A673 (cell line): ENCODE data around the gene SMPDL3B. TPM values are rescaled to one million over a fixed set of nuclear protein-coding genes. Genes with fewer than 3 reads are reported as not detected.

Experiments
- Bru-seq: library from RNA; stranded (reverse); fragments of 400-500 nt; gene quantifications from one replicate; lab custom pipeline; 2021; lab: Mats Ljungman, UMichigan
- BruChase-seq, 2 experiments: library from RNA; stranded (reverse); fragments of 400-500 nt; gene quantifications; one replicate each; lab custom pipeline; 2021; lab: Mats Ljungman, UMichigan
- BruUV-seq: library from RNA; stranded (reverse); fragments of 400-500 nt; replicated peaks from 2 replicates; lab custom pipeline; 2021; lab: Mats Ljungman, UMichigan
- CTCF ChIA-PET: fragments of 300-600 bp; sonication (Branson Sonifier 250); formaldehyde crosslinking; loops from one replicate; lab custom pipeline; 2022; ENCODE audit warnings: antibody characterized with exemption; lab: Charles Lee
- POLR2A ChIA-PET: fragments of 300-600 bp; sonication (Branson Sonifier 250); formaldehyde crosslinking; loops from one replicate; lab custom pipeline; 2022; ENCODE audit warnings: antibody characterized with exemption; ENCODE audit not compliant: low non-redundant PET; lab: Charles Lee
- DNase-seq: peaks from one replicate; pipeline ENCODE4 v3.0.0-alpha.2; 2015; ENCODE audit warnings: low spot score
- H3K27ac ChIP-seq: fragments of 200-600 bp; sonication (generic); 2 replicates; pipeline ENCODE4 v1.5.1; 2016; ENCODE audit warnings: mixed run types, low read depth, mild to moderate bottlenecking, mixed read lengths, antibody characterized with exemption, low read length; ENCODE audit not compliant: poor library complexity, severe bottlenecking
- H3K27me3 ChIP-seq: fragments of 200-600 bp; sonication (generic); replicated peaks from 2 replicates; pipeline ENCODE4 v1.6.1; 2017; ENCODE audit warnings: mixed run types, low read depth, mild to moderate bottlenecking, mixed read lengths, antibody characterized with exemption, low read length; ENCODE audit not compliant: insufficient read depth, poor library complexity
- H3K36me3 ChIP-seq: fragments of 200-600 bp; sonication (generic); 2 replicates; pipeline ENCODE4 v1.6.1; 2016; ENCODE audit warnings: mixed run types, mild to moderate bottlenecking, mixed read lengths, antibody characterized with exemption, low read length; ENCODE audit not compliant: insufficient read depth, poor library complexity, severe bottlenecking
- H3K4me1 ChIP-seq: fragments of 200-600 bp; sonication (generic); 2 replicates; pipeline ENCODE4 v1.6.1; 2017; ENCODE audit warnings: mixed run types, mild to moderate bottlenecking, mixed read lengths, antibody characterized with exemption, low read length; ENCODE audit not compliant: insufficient read depth, poor library complexity, severe bottlenecking
- H3K4me3 ChIP-seq: fragments of 200-600 bp; sonication (generic); 2 replicates; pipeline ENCODE4 v1.5.1; 2016; ENCODE audit warnings: low read depth, mixed run types, mild to moderate bottlenecking, mixed read lengths, low read length; ENCODE audit not compliant: poor library complexity, severe bottlenecking
- H3K9me3 ChIP-seq: fragments of 200-600 bp; sonication (generic); 2 replicates; pipeline ENCODE4 v1.6.1; 2016; ENCODE audit warnings: mixed run types, low read depth, mild to moderate bottlenecking, mixed read lengths, antibody characterized with exemption, low read length; ENCODE audit not compliant: poor library complexity, severe bottlenecking
- EZH2 ChIP-seq: fragments of 200-600 bp; sonication (generic); IDR thresholded peaks from 2 replicates; pipeline ENCODE4 v1.6.1; 2017; ENCODE audit warnings: borderline replicate concordance, low read depth, mild to moderate bottlenecking, mixed read lengths, antibody characterized with exemption, low read length; ENCODE audit not compliant: poor library complexity, severe bottlenecking
- intact Hi-C: fragments of 100-400 bp; cut with micrococcal nuclease; formaldehyde crosslinking; loops from one replicate; pipeline ENCODE4 v1.10.0; 2022; ENCODE audit not compliant: unreplicated experiment
- long read RNA-seq: library from polyadenylated mRNA; stranded (forward); transcript quantifications from one replicate; pipeline ENCODE4 v2.0.0, GENCODE V29; 2022
- total RNA-seq: library from RNA; stranded (reverse); gene quantifications from 2 replicates; pipeline ENCODE4 v1.2.3, GENCODE V29; 2021
- TF ChIP-seq, protein P1 (sequence below): fragments of 300-800, 200-600 bp; sonication (generic); conservative IDR thresholded peaks from 2 replicates; pipeline ENCODE4 v1.5.1; 2017; ENCODE audit warnings: low read depth, mild to moderate bottlenecking, antibody characterized with exemption, low read length, moderate library complexity, mixed read lengths

Gene SMPDL3B, protein sequence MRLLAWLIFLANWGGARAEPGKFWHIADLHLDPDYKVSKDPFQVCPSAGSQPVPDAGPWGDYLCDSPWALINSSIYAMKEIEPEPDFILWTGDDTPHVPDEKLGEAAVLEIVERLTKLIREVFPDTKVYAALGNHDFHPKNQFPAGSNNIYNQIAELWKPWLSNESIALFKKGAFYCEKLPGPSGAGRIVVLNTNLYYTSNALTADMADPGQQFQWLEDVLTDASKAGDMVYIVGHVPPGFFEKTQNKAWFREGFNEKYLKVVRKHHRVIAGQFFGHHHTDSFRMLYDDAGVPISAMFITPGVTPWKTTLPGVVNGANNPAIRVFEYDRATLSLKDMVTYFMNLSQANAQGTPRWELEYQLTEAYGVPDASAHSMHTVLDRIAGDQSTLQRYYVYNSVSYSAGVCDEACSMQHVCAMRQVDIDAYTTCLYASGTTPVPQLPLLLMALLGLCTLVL
- total RNA-seq: 0.61 and 0.62 TPM in 2 replicates
- Bru-seq, nascent RNA: percentile 21 among the genes with signal in this experiment
- BruChase-seq, experiment 1, labeled RNA remaining after a 2-hour chase: percentile 17 among the genes with signal in this experiment
- BruChase-seq, experiment 2, labeled RNA remaining after a 6-hour chase: percentile 16 among the genes with signal in this experiment
- long read RNA-seq, partial matches to known transcripts: 0 of 2 reads
- long read RNA-seq, other reads (novel, unspliced or antisense): 1 of 2 reads

GRCh38 chr1:27934818-27935549, at the start of gene SMPDL3B:
Gene SMPDL3B, plus strand, starts transcription at chr1:27935000. Its CDS starts 184 bp downstream, at chr1:27935184.
- H3K9me3 ChIP-seq: no peaks in the 10 kb centered on the region
- H3K27ac ChIP-seq: no peak within 1 kb of the TSS
- H3K36me3 ChIP-seq: no peaks in the 10 kb centered on the region
- peak within 1 kb of the TSS; percentile 30 for H3K4me3 ChIP-seq
- ChIA-PET CTCF (no interaction called here), POLR2A (interaction anchor here (0.6 kb wide), 1 partner anchor 89 kb away, joined by 3 read pairs; no protein-coding TSS in a partner anchor)
- TF ChIP-seq EZH2: no peak
- TF ChIP-seq, protein P1, sequence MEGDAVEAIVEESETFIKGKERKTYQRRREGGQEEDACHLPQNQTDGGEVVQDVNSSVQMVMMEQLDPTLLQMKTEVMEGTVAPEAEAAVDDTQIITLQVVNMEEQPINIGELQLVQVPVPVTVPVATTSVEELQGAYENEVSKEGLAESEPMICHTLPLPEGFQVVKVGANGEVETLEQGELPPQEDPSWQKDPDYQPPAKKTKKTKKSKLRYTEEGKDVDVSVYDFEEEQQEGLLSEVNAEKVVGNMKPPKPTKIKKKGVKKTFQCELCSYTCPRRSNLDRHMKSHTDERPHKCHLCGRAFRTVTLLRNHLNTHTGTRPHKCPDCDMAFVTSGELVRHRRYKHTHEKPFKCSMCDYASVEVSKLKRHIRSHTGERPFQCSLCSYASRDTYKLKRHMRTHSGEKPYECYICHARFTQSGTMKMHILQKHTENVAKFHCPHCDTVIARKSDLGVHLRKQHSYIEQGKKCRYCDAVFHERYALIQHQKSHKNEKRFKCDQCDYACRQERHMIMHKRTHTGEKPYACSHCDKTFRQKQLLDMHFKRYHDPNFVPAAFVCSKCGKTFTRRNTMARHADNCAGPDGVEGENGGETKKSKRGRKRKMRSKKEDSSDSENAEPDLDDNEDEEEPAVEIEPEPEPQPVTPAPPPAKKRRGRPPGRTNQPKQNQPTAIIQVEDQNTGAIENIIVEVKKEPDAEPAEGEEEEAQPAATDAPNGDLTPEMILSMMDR: no peak
- no peak for DNase-seq
- H3K27me3 ChIP-seq: no peaks in the 10 kb centered on the region
- BruUV-seq: no TSS peak
- H3K4me1 ChIP-seq: peaks cover 4% of the 10 kb centered on the region
- intact Hi-C loops: no loop called here

GRCh38 chr1:27885114-27885528, 49.7 kb upstream of the SMPDL3B start:
- H3K4me1 ChIP-seq: no peaks in the 10 kb centered on the region
- intact Hi-C loops: no loop called here
- no peaks in the 10 kb centered on the region for H3K27me3 ChIP-seq
- no TSS peak for BruUV-seq
- no peak overlapping the region for H3K4me3 ChIP-seq
- H3K36me3 ChIP-seq: peaks cover 5% of the 10 kb centered on the region
- no peak for DNase-seq
- H3K9me3 ChIP-seq: no peaks in the 10 kb centered on the region
- H3K27ac ChIP-seq: no peak overlapping the region
- TF ChIP-seq EZH2: no peak
- TF ChIP-seq, protein P1: no peak
- POLR2A ChIA-PET: no interaction called here
- CTCF ChIA-PET: no interaction called here

DNA sequence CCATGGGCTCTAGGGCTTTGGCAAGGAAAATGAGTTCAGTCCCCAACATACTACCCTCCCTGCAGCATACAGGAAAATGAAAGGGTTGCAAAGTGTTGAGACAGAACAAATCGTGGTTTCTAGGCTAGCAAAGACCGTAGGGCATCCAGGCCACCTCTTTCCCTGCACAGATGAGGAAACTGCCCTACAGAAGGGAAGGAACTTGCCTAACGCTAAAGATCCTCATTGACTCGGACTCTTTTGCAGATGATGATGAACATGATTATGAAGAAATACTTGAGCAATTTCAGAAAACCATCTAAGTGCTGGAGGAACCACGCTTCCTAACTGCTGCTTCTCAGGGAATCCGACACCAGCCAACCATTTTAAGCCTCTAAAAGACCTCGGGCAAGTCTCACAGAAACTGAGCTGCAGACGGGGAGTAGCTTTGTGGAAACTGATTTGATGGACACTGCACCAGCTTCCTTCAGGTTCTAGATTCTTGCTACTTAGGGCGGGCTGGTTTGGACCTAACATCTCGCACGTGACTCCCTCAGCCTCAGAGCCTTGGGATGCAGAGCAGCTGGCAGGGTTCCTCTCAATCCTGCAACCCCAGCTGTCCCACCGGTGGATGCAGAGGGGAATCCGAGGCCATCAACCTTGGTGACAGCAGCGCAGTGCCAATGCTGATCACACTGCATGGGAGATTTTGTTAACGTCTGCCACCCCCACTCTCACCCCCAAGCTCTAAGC, 49.0 kb upstream of the SMPDL3B start:
- Histone ChIP-seq H3K27ac (no peak overlapping the region), H3K9me3 (no peaks in the 10 kb centered on the region), H3K27me3 (no peaks in the 10 kb centered on the region), H3K36me3 (peaks cover 5% of the 10 kb centered on the region), H3K4me3 (no peak overlapping the region), H3K4me1 (no peaks in the 10 kb centered on the region)
- no TSS peak for BruUV-seq
- DNase-seq: no peak
- intact Hi-C loops: no loop called here
- TF ChIP-seq, protein P1: no peak
- no peak for TF ChIP-seq EZH2
- ChIA-PET CTCF (no interaction called here), POLR2A (no interaction called here)
